GM18861 (cell line): Measurements from ENCODE around the gene RGS6.

Experiments used
- ATAC-seq: cut with Tn5 transposase; IDR thresholded peaks from one replicate; pipeline ENCODE4 v1.9.1; 2021; ENCODE audit not compliant: unreplicated experiment

Gene RGS6

GRCh38 chr14:72237722-72238666, 305.8 kb downstream of the RGS6 start:
- no peak for ATAC-seq

GRCh38 chr14:72243309-72244293, 311.4 kb downstream of the RGS6 start:
- no peak for ATAC-seq

GRCh38 chr14:72247896-72248465, 315.8 kb downstream of the RGS6 start:
- no peak for ATAC-seq

GRCh38 chr14:72253503-72253902, 321.3 kb downstream of the RGS6 start:
- no peak for ATAC-seq

- no peak for ATAC-seq
These were observed 322.1 kb downstream of the RGS6 start for GRCh38 chr14:72254202-72254936.

- ATAC-seq: no peak
These were observed 322.8 kb downstream of the RGS6 start for GRCh38 chr14:72254937-72255472.

- ATAC-seq: no peak
These were observed 323.8 kb downstream of the RGS6 start for GRCh38 chr14:72256055-72256454.

- no peak for ATAC-seq
These were observed 328.8 kb downstream of the RGS6 start for GRCh38 chr14:72261068-72261467.

- no peak for ATAC-seq
These were observed 330.5 kb downstream of the RGS6 start for GRCh38 chr14:72262771-72263170.

GRCh38 chr14:72264716-72265115, 332.5 kb downstream of the RGS6 start:
- ATAC-seq: no peak

GRCh38 chr14:72270147-72270727, 338.0 kb downstream of the RGS6 start:
- no peak for ATAC-seq

- no peak for ATAC-seq
These were observed 338.5 kb downstream of the RGS6 start for GRCh38 chr14:72270749-72271148.

GRCh38 chr14:72275242-72275641, 343.0 kb downstream of the RGS6 start:
- no peak for ATAC-seq

GRCh38 chr14:72278316-72278715, 346.1 kb downstream of the RGS6 start:
- no peak for ATAC-seq

- no peak for ATAC-seq
These were observed 351.9 kb downstream of the RGS6 start for GRCh38 chr14:72284176-72284575.

GRCh38 chr14:72290241-72290640, 358.0 kb downstream of the RGS6 start:
- no peak for ATAC-seq

GRCh38 chr14:72291908-72292688, 359.9 kb downstream of the RGS6 start:
- no peak for ATAC-seq

- no peak for ATAC-seq
These were observed 360.4 kb downstream of the RGS6 start for GRCh38 chr14:72292689-72293024.

- no peak for ATAC-seq
These were observed 369.1 kb downstream of the RGS6 start for GRCh38 chr14:72301352-72301751.
